ENCODE data around the gene RIC8A. TPM values are rescaled to one million over a fixed set of nuclear protein-coding genes. Genes with fewer than 3 reads are reported as not detected.

Gene RIC8A
- total RNA-seq, 1 donor from 2014 or later, result 114 TPM

DNA sequence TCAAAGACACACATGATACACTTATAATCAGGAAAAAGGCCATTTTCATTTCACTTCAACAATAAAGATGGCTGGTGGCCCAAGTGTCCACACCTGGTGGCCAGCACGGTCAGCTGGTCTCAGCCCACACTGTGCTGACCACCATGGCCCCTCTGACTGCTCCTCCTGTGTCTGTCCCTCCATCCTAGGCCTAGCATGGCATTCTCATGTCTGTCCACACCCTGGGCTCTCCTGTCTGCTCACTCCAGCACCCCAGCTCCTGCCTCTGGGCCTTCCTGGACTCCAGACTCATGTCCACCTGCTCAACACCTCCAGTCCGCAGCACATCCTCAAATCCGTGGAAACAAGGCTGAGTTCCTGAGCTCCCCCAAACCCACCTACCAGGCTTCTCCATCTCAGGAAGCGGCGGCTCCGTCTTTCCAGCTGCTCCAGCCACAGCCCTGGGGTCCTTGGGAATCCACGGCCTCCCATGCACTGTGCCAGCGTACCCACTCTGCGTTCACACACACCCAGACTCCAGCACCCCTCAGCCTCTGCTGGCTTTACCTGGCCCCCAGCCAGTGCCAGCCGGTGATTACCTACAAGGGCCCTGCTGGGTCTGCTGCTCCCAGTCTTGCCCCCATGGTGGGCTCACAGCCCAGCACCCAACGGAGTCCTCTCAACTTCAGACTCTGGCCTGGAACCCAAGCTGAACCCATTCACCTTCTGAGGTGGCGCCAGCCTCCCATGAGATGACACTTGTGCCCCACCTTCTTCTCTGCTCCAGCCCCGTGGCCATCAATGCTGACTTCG, 14.7 kb downstream of the RIC8A start:
- peak; percentile 3 for DNase-seq
- intact Hi-C loops (cut with micrococcal nuclease), result no loop called here
- CTCF ChIA-PET, result no interaction called here
- Mint-ChIP-seq H3K27ac (no peak overlapping the region), H3K36me3 (ENCODE audit: low read depth) (peaks cover 30% of the 10 kb centered on the region), H3K4me1 (peaks cover 4% of the 10 kb centered on the region), H3K27me3 (no peaks in the 10 kb centered on the region), H3K4me3 (no peak overlapping the region), H3K9me3 (no peaks in the 10 kb centered on the region)
- TF ChIP-seq CTCF (IDR thresholded peaks at IDR 0.05), result no peak
- ATAC-seq (ENCODE audit: low read depth), result no peak
- POLR2A ChIA-PET, result no interaction called here

DNA sequence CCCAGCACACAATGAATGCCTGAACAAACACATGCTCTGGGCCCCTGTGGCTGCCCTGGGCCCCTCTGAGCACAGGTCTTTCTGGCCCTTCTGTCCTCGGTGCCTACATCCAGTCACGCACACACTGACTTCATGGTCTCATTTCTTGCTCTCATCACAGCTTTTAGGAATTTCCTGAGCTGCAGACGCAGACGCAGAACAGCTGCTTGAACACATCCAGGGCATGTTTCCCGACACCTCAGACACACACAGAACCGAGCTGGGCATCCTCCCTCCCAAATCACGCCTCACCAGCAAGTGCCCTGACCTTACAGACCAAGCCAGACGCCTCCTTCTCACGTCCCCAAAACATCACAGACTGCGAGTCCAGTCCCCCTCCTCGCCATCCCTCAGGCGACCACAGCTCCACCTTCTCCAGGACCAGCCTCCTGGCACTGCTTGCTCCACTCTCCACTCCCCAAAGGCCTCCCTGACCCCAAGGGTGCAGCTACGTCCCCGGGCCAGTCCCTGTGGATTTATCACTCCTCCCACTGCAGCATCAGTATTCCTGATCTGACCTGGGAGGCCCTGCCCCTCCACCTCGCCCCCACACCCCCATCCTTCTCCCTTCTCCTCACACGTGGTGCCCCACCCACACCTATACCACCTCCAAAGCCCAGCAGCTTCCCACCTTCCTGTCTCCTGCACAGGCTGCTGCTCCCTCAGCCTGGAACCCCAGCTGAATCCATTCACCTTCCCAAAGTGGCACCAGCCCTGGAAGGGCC, 15.7 kb downstream of the RIC8A start:
- Mint-ChIP-seq H3K36me3 (ENCODE audit: low read depth) (peaks cover 28% of the 10 kb centered on the region), H3K27ac (no peak overlapping the region), H3K4me3 (no peak overlapping the region), H3K4me1 (peaks cover 4% of the 10 kb centered on the region), H3K27me3 (no peaks in the 10 kb centered on the region), H3K9me3 (no peaks in the 10 kb centered on the region)
- no peak for TF ChIP-seq CTCF (IDR thresholded peaks at IDR 0.05)
- DNase-seq (peak; percentile 3), ATAC-seq (ENCODE audit: low read depth) (no peak)
- CTCF ChIA-PET, result no interaction called here
- intact Hi-C loops (cut with micrococcal nuclease), result no loop called here
- POLR2A ChIA-PET, result no interaction called here

DNA sequence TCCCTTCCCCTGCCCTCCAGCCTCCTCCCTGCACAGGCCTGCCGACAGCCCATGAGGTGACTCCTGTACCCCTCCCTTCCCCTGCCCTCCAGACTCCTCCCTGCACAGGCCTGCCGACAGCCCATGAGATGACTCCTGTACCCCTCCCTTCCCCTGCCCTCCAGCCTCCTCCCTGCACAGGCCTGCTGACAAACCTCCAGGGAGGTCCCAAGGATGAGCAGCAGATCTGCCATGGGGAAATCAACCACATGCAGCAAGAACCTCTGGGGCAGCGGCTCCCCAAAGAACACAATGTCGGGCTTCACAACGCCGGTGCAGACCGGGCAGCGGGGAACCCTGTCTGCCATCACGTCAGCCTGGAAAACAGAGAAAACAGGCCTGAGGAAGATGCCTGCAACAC, 16.4 kb downstream of the RIC8A start:
- DNase-seq (no peak), ATAC-seq (ENCODE audit: low read depth) (no peak)
- Mint-ChIP-seq H3K9me3 (no peaks in the 10 kb centered on the region), H3K4me3 (no peak overlapping the region), H3K36me3 (ENCODE audit: low read depth) (peaks cover 29% of the 10 kb centered on the region), H3K4me1 (peaks cover 4% of the 10 kb centered on the region), H3K27me3 (no peaks in the 10 kb centered on the region), H3K27ac (no peak overlapping the region)
- intact Hi-C loops (cut with micrococcal nuclease), result no loop called here
- POLR2A ChIA-PET, result no interaction called here
- CTCF ChIA-PET, result no interaction called here
- no peak for TF ChIP-seq CTCF (IDR thresholded peaks at IDR 0.05)

GRCh38 chr11:224424-224823, 16.9 kb downstream of the RIC8A start:
- Mint-ChIP-seq H3K27ac (no peak overlapping the region), H3K4me3 (no peak overlapping the region), H3K4me1 (peaks cover 4% of the 10 kb centered on the region), H3K27me3 (no peaks in the 10 kb centered on the region), H3K9me3 (no peaks in the 10 kb centered on the region), H3K36me3 (ENCODE audit: low read depth) (peaks cover 30% of the 10 kb centered on the region)
- ATAC-seq (ENCODE audit: low read depth), result no peak
- intact Hi-C loops (cut with micrococcal nuclease), result no loop called here
- ChIA-PET CTCF (no interaction called here), POLR2A (no interaction called here)
- no peak for DNase-seq
- no peak for TF ChIP-seq CTCF (IDR thresholded peaks at IDR 0.05)

DNA sequence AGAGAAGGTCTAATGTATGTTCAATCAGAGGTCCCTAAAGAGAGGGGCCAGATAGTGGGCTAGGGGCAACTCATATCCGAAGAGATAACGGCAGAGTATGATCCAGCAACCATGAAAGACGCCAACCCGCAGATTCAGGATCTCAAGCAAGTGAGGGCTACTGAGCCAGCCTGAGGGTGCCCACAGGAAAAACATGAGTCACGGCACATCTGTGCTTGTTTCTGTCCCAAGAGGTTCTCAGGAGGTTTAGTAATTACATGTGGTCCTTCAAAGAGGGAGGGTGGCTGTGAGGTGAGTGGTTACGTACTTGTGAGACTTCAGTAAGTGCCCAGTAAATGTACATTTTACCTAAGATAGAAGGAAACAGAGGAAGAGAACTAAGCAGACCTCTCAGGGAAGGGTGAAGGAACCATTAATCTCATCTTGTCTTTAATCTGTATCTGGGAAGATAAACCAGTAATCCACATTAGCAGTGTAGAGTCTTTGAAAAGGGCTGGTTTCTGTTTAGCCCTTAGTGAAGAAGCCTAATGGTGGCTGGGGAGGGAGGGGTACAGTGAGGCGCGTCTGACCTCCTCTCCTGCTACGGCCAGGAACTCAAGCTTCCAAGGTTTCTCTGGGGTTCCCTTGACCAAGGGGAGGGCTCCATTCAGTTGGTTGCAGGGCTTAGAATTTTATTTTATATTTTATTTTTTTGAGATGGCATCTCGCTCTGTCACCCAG, 18.4 kb downstream of the RIC8A start:
- no peak for TF ChIP-seq CTCF (IDR thresholded peaks at IDR 0.05)

More for the DNA sequence above, 18.4 kb downstream of the RIC8A start:
- ATAC-seq (ENCODE audit: low read depth), result peak; percentile 90
- intact Hi-C loops (cut with micrococcal nuclease), result no loop called here
- H3K27me3 Mint-ChIP-seq, result no peaks in the 10 kb centered on the region
- no peak for DNase-seq
- peak overlapping the region; percentile 36 for H3K27ac Mint-ChIP-seq
- H3K4me3 Mint-ChIP-seq, result no peak overlapping the region
- H3K4me1 Mint-ChIP-seq, result peaks cover 4% of the 10 kb centered on the region
- CTCF ChIA-PET, result no interaction called here
- POLR2A ChIA-PET, result interaction anchor here (0.7 kb wide), 1 partner anchor 23 kb away, joined by 3 read pairs; no protein-coding TSS in a partner anchor
- peaks cover 32% of the 10 kb centered on the region for H3K36me3 Mint-ChIP-seq (ENCODE audit: low read depth)
- H3K9me3 Mint-ChIP-seq, result no peaks in the 10 kb centered on the region

Data from activated B cell treated with CpG ODN at 0.5 μM for 24 hours (primary cell).